Activated CD8-positive, alpha-beta memory T cell treated with anti-CD3 and anti-CD28 coated beads for 4 hours (primary cell): ENCODE measurements around the gene VANGL2.

Experiments
- DNase-seq, 2 donors: peaks; one replicate each; pipeline ENCODE4 v3.0.0-alpha.2; 2020; ENCODE audit warnings: low read depth in 2 of 2

VANGL2 gene

DNA sequence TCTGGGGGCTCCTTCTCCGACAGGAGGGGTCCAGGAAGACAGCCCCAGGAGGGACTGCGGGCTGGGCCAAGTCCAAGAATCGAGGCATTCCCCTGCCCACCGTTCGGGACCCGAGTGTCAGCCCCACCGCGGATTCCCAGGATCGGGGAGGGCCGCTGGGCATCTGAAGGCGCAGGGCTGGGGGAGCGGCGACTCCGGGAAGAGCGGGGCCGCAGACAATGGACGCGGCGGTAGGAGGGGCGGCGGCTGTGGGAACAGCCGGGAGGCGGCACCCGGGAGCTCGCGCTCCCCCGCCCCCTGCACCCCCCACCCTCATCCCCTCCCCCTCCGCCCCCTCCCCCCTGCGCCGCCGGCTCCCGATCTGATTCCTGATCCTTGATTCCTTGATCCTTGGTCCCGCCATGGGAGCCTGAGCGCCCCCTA is at the start of gene VANGL2:
TSS of gene VANGL2 (plus strand) at position 342 of the 423 bp plus-strand sequence. CDS start 15,274 bp downstream, outside the sequence.
- no peak for DNase-seq

DNA sequence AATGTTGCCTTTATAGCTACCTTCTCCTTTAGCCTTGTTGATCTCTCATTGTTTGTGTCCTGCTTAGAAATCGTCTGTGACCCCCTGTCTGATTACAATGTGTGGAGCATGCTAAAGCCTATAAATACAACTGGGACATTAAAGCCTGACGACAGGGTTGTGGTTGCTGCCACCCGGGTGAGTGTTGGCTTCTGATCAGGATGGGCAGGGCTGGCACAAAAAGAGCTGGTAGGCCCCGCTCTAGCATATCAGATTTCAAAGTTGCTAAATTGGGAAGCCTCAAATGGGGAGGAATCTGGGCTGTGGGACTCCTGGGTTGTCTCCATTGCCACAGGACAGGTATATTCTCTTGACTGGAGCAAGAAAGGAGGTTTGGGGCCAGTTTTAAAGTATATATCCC is 48.7 kb upstream of the VANGL2 start:
- DNase-seq, result no peak

DNA sequence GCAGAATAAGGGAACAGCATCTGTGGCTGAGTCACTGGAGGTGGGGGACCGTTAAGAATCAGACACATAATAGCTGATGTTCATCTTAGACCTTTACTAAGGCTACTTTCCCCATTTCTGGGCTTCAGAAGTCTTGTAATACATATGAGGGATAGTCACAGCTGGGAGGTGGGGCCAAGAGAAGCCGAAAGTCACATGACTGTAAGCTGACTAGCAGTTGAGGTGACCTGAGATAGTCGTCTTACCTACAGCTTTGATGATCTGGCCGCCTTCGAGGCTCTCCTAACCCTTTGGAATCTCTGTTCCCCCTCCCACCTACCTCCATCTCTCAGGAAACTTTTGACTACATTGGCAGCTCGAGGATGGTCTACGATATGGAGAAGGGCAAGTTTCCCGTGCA is 47.8 kb upstream of the VANGL2 start:
- DNase-seq, result no peak

DNA sequence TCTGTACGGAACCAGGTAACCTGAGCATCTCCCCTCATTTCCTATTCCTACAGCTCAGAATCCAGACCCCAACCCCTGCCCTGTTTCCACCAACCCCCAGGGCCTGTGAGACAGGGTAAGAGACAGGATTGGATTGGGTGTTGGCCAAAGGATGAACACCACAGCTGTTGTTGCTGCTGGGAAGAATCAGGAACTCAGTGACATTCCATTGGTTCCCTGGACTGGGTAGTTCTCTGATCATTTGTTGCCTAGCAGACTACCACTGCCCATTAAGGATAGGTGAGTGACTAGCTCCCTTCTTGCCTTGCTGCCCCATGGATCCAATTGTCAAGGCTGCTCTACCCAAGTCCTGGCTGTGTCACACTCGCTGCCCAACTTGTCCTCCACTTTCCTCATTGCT is 47.1 kb upstream of the VANGL2 start:
- no peak for DNase-seq

DNA sequence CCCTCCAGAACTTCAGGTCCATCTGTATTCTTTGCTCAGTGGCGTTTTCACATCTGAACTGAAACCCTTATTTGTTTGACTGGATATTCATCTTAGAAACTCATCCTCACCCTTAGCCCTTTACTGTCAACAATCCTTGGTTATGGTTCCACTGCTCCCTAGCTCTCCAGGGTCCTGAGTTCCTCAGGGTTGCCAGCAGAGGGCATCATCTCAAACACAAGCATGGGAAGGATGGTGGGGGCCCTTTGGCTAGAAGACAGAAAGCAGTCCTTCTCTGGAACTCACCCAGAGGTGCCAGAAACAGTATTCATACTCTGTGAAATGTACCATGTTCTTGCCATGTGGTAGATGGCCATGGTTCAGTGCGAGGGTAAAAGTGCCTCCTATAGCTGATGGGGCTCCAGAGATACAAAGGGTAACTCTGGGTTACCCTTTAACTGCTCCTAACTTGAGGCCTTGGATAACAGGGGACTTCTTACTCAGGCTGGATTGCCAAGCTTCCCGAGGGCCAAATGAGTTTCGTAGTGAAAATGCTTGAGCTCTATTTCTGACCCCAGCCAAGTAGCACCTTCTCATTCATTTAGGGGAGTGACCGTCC is 45.9 kb upstream of the VANGL2 start:
- DNase-seq, result no peak

DNA sequence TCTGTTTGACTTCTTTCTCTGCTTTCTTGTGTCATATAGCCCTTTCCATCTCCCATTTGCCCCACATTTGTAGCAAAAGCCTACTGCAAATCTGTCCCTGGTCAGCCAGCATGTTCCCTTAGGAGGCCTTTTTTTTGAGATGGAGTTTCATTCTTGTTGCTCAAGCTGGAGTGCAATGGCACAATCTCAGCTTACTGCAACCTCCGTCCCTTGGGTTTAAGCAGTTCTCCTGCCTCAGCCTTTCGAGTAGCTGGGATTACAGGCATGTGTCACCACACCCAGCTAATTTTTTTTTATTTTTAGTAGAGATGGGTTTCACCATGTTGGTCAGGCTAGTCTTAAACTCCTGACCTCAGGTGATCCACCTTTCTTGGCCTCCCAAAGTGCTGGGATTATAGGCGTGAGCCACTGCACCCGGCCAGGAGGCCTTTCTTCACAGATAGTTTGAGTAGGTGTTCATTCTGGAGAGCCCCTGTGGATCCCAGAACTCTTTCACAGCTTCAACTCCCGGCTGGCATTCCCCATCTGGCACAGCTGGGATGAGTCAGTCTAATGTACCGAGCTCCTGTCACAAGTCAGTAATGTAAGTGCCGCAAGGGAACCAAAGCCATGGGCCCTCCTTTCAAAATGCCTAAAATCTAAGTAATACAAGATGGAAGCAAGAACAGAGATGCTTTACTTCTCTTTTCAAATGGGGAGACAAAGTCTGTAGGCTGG is 42.9 kb upstream of the VANGL2 start:
- DNase-seq, result no peak

DNA sequence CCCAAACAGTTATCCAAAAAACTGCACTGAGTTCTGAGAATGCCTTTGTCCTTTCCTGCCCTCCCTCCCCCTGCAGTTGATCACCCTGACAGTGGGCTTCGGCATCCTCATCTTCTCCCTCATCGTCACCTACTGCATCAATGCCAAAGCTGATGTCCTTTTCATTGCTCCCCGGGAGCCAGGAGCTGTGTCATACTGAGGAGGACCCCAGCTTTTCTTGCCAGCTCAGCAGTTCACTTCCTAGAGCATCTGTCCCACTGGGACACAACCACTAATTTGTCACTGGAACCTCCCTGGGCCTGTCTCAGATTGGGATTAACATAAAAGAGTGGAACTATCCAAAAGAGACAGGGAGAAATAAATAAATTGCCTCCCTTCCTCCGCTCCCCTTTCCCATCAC is 42.3 kb upstream of the VANGL2 start:
- DNase-seq, result no peak

DNA sequence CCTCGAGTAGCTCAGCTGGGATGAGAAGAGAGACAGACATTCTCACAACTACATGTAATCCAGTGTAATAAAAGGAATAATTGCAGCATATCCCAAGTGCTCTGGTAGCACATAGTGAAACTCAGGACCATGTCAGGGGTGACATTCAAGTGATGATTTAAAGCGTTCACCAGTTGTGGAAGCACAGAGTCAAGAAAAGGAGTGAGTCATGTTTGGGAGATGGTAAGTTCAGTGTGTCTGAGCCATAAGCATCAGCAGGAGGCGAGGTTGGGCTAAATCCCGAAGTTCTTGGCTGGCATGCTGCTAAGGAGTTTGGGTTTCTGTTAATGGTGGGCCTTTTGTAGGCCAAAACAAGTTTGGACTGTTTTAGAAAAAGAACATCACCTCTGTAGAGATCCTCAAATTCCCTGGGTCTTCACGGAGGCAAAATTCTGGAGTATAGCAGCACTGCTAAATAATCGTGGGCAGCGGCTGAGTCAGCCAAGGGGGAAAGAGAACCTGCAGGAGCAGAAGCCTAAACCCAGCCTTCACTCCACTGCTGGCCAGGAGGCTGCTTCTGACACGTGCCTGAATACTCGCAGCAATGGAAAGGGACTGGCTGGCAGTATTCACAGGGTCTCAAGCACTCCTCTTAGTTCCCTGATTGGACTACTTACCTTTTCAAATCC is 40.7 kb upstream of the VANGL2 start:
- no peak for DNase-seq

DNA sequence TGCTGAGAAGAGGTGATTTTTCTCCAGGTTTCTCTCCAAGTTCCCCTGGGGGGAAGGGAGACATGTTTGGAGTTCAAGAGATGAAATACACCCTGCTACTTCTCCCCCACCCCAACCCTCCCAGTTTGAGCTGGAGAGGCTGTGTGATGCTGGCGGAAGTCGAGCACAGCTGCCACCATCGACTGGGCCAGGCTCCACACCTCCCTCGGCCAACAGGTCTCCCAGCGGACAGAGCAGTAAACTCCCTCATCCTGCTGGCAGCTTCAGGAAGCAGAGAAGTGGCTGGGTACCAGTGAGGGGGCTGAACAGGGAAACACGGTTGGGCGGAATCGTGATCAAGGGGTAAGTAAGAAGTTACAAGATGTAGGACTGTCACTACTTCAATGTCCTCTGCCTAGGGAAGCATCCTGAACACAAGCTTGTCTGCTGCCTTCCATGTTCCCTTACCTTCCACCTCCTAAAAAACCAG is 40.1 kb upstream of the VANGL2 start:
- no peak for DNase-seq

DNA sequence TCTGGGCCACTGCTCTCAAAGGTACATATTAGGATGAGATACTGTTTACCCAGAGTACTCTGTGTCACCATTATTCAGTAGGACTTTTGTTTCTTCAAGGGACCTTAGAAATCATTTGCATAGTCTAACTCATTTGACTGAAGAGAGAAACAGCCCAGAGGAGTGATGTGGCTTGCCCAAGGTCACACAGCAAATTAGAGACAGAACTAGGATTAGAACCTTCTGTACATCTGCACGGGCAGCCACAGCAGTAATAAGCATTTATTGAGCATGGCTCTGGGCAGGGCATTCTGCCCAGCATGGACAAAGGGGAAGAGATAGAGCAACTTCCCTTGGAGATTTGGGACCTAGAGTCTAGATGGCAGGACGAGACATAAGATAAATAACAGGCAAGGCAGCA is 39.2 kb upstream of the VANGL2 start:
- no peak for DNase-seq

DNA sequence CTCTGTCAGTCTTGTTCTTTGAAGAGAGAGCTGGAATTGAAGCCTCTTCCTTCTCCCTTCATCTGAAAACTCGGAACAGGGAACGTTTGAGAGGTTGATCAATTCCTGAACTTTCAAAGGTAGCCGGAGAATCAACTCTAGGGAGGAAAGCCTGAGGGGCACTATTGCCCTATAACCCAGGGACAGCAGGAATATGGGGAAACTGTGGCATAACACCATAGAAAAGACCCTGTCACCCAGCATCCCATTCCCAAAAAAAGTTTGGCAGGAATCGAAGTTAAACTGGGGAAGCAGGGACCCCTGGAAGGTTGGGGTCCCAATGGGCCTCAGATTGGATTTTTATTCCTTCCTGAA is 38.6 kb upstream of the VANGL2 start:
- DNase-seq, result no peak

DNA sequence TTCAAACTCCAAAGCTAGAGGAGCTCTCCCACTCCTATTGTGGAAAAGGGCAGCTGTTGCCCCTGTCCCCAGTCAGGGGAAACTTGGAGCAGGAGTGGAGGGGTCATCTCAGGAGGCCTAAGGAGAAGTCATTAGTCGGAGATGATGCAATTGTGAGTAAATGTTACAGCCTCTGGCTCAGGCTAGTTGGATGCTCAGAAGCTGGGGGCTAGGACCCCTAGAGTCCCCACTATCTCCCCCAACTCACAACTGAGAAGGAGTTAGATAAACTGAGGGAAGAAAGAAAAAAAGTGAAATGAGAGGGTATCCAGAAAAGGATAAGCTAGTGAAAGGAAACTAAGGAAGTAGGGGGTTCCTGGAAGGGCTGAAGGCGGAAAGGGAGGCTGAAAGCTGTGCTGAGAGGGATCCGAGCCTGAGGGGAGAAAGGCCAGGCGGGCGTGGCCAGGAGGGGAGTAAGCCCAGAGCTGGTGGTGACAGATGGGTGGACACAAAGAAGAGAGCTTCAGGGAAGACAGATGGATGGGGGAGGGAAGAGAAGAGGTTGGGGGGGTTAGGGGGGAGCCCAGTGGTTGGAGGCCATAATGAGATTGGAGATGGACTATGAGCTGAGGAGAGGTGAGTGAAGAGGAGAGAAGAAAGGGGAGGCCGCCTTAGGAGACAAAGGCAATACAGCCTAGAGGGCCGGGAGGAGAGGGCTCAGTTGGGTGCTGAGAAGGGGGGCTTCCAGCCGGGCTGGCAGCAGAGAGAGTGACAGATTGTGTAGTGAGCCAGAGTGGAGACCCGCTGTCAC is 38.0 kb upstream of the VANGL2 start:
- DNase-seq, result no peak

DNA sequence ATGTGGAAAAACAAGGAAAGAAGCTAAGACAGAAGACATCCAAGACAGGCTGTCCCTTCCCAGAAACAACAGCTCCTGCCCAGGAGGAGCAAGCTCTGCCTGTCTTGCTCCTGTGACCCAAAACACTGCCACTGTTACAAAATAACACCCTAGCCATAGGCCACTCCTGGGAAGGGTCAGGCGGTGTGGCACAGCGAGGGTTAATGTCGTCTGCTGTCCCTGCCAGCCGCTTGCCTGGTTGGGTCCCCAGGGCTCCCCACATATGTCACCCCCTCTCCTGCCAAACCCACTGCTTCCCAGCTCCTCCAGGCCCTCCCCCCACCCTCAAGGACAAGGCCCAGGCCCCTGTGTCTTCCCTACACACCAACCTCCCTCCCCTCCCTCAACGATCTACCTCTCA is 37.4 kb upstream of the VANGL2 start:
- no peak for DNase-seq

DNA sequence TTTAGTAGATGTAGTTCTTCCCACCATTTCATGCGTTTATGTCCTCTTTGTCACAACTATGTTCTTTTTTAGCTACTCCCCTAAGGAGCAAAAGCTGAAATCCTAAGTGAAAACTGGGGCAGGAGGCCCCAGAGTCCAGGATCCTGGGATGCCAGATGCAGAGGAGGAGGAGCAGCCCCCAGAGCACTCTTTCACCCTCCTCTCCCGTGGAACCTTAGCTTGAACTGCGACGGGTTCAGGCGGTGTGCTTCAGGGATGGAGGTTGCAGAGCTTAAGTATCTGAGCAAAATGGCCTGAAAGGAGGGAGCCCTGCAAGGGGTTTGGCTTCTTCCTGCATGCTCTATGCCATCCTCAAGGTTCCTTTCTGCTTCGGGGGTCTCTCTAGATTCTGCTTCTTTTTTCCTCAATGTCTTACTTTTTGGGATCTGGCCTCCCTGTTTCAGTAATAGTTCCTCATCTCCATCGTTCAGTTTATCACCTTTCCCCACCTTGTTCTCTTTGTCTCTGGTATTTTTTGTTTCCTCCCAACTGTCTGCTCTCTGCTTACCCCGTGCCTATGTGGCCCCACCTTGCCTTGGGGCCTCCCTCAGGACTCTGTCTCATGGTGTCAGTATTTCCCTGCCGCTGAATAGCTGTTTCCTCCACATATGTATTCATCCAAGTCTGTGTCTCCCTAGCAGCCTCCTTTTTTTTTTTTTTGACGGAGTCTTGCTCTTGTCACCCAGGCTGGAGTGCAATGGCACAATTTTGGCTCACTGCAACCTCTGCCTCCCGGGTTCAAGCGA is 36.2 kb upstream of the VANGL2 start:
- DNase-seq, result no peak

DNA sequence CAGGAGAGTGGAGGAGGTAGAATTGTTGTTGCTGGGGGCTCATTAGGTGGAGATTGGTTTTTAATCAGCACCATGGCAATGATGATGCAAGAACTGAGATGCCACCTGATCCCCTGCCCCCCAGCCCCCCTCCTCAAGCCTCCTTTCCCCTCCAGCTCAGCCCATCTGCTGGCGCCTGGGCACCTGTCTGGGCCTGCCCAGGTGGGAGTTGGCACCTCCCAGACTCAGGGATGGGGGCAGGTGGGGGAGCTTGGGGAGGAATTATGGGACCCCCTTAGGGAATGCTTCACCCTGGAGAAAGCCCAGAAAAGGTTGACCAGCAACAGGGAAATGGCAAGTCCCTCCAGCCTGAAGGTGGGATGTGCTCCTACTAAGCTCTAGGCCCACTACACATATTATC is 35.0 kb upstream of the VANGL2 start:
- DNase-seq, result no peak

DNA sequence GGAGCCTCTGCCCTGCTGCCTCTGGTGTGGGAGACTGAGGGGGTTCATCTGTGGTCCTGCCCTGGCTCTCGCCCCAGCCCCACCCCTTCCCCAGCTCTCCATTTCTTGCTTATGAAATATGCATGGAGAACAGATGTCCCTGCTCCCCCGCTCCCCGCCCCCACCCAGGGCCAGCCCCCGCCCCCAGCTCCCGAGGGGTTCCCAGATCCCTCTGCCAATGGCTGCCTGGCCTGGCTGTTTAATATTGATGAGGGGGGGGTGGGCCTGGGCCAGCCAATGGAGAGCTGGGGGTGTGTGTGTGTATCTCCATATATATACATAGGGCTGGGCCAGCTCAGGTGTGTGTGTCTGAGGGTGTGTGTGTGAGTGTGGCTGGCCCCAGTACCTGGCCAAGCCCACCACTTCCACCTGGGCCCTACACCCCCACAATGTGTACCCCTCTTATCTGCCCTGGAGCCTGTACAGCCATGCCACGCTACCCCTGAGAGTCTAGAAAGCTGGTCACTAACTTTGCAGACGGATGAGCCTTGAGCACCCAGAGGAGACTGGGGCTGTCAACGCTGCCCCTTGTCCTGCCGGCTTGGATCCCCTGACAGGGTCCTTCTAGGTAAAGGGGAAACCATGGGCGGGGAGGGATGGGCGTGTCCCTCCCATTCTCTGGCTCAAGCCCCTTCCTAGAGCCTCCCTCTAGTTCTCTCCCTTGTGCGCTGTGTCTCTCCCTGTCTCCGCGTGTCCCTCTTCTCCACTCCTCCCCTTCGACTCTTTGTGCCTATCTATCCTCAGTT is 33.4 kb upstream of the VANGL2 start, which contains the start of gene NHLH1:
TSS of gene NHLH1 (plus strand) at position 341 of the 785 bp plus-strand sequence. CDS start 3,661 bp downstream, outside the sequence.
- no peak for DNase-seq

DNA sequence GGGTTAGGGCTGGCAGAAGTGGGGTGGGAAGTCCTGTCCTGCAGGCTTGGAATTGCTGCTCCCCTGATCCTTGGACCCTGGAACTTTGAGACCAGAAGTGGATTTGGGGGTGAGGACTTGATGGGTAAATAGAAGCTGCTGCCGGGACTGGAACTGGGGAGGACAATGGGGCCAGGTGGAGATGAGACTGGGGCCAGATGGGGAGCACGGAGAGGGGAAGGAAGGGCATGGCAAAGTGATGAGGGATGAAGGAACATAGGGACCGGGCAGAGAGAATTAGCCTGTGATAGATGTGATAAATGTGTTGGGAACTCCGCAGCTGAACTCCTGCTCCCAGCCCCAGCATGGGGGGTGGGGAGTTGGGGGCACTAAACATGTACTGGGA is 32.9 kb upstream of the VANGL2 start:
- no peak for DNase-seq

DNA sequence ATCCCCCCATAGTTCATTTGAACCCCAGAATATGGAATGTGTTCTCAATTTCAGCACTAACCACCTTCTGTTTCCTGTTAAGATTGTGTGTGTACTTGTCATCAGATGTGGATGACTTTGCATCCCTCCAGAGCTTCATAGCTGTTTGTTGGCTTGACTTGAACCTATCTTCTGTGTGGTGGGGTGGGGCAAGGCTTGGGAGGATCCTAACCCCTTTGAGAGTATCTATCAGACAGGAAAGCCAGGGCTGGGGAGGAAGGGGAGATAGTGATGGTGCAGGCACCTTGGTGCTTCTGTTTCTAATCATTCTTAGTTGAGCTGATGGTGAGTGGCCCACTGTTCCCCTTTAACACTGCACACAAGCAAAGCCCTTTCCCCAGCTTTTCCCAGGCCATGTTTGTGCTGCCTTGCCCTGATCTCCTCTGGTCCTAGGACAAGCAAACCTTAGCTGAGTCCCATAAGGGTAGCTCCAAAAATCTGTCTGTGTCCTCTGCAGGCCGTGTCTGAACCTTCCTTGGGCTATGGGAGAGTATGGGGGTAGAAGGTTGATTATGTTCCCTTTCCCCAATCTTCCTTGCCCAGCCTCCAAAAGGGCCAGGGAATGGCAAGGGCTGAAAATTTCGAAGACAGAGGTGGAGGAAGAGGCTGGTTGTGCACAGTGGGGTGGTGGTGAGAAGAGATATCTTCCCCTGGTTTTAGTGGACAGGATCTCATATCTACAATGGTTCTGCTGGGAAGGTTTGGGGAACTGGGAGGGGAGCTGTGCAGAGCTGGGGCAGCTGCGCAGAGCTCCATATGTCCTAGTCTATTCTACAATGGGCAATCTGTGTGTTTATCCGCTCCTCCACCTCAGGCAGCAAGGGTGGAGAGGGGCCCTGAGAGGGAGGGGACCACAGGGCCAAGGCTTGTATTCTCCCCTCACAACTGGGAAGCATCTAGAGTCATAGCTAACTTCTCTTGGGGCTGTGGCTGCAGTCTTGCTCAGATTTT is 32.1 kb upstream of the VANGL2 start:
- no peak for DNase-seq

DNA sequence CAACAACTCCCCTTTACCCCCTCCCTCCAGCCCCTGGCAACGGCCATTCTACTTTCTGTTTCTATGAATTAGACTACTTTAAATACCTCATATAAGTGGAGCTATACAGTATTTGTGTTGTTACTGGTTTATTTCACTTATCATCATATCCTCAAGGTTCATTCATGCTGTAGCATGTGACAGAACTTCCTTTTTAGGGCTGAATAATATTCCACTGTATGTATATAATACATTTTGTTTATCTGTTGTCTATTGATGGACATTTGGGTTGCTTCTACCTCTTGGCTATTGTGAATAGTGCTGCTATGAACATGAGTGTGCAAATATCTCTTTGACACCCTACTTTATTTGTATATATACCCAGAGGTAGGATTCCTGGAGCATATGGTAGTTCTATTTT is 31.3 kb upstream of the VANGL2 start:
- no peak for DNase-seq
